GM18507 (cell line): ENCODE data around the gene FGF12.
"Not testable (repeated sequence)": the region's sequence is repeated elsewhere in the genome, so short reads cannot be mapped to it uniquely, and the experiment has no call there.

Experiments
- DNase-seq: peaks from one replicate; pipeline ENCODE4 v3.0.0; 2011; ENCODE audit warnings: low read depth; ENCODE audit not compliant: insufficient read length; ENCODE audit errors: extremely low spot score
- FAIRE-seq: peaks from 2 replicates; lab custom pipeline; 2011; peaks lifted over from hg19 to GRCh38; lab: Jason Lieb, UNC

FGF12 gene

DNA sequence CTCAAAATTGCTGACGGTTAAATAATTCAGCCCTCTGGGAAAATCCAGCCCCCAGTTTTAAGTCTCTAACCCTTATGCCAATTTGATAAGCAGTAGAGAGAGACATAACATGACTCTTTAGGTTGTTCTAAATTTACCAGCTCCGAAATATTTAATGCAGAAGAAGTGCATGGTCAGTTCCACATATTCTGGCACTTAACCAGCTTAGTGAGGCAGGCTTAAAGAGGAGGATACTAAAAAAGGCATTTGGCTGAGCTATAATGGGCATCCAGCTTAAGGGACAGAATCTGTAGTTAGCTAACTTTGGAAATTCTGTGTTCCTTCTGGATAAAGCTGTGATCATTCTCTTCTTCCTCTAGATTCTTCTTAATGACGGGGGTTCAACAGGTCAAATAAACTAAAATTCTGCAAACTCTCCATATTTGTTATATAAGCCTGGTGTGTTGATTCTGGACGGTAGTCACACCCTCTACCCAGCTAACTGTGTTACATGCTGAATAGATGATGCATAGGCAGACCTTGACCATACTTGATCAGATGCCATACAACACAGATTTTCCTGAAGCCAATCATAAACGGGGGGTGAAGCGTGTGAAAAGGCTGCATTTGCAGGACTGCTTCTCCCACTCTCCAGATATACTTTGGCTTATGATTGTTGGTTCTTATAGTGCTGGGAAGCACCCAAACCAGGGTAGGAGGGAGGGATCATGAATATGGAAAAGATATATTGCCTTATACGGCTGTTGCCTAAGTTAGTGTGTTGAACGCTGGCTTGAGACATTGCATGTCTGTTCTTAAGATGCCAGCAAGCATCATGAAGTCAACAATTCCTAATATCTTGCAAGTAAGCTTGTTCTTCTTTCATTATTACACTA is 118.4 kb downstream of the FGF12 start:
- FAIRE-seq (no peak), DNase-seq (no peak)

- DNase-seq, result no peak
- FAIRE-seq, result no peak
These were observed 119.5 kb downstream of the FGF12 start for GRCh38 chr3:192607798-192608197.

GRCh38 chr3:192597913-192598312 is 129.4 kb downstream of the FGF12 start:
- no peak for FAIRE-seq
- no peak for DNase-seq

DNA sequence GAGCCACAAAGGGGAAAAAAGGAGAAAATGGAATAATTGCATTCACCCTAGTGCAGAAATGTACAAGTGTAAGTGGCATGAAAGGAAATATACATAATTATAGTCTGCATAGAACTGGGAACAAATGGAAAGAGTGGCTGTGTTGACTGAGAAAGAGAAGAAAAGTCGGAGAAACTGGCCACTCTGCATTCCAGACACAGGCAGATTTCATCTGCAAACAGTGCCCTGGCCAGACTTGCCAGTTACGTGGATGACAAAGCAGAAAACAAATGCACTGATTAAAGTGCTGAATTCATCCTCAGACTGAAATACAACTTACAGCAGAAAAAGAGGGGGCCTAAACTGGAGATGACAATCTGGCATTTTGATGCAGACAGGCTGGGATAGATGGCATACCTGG is 129.8 kb downstream of the FGF12 start:
- no peak for DNase-seq
- no peak for FAIRE-seq

DNA sequence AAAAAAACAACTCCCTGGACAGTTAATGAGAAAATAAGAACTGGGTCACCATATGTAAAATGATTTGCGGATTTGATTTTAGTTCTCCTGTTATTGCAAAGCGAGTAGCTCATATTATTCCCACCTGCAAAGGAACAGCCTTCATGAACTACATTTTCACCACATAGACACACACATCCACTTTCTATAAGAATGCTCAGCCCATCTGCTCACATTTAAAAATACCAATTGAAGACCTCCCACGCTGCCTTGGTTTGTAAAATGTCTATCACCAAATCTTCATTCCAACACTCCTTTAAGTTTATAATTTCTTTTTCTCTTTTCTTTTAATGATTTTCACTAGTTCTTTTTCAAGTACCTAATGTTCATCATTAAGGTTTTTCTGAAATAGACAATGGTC is 148.6 kb downstream of the FGF12 start:
- FAIRE-seq, result no peak
- no peak for DNase-seq

- DNase-seq, result no peak
- FAIRE-seq, result no peak
These were observed 149.5 kb downstream of the FGF12 start for GRCh38 chr3:192577811-192578210.

- DNase-seq (no peak), FAIRE-seq (no peak)
These were observed 150.1 kb downstream of the FGF12 start for GRCh38 chr3:192577271-192577670.

DNA sequence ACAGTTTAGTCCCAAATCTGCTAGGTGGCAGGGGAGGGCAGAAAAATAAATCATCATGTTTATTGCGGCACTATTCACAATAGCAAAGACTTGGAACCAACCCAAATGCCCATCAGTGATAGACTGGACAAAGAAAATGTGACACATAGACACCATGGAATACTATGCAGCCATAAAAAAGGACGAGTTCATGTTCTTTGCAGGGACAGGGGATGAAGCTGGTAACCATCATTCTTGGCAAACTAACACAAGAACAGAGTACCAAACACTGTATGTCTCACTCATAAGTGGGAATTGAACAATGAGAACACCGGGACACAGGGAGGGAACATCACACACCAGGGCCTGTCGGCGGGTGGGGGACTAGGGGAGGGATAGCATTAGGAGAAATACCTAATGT is 150.6 kb downstream of the FGF12 start:
- FAIRE-seq, result not testable (repeated sequence)

GRCh38 chr3:192575879-192576506 is 151.3 kb downstream of the FGF12 start:
- FAIRE-seq (no peak), DNase-seq (no peak)

More for the DNA sequence above, 150.6 kb downstream of the FGF12 start:
- DNase-seq, result not testable (repeated sequence)

DNA sequence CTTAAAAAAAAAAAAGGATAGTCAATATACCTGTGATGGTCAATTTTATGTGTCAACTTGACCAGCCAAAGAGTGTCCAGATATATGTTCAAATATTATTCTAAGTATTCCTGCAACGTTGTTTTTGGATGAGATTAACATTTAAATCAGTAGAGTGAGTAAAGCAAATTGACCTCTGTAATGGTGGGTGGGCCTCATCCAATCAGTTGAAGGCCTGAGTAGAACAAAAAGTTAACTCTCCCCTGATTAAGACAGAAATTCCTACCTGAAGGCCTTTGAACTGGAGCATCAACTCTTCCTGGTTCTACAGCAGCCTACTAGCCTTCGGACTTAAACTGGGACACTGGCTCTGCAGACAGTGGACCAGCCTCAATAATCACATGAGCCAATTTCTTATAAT is 154.1 kb downstream of the FGF12 start:
- no peak for FAIRE-seq
- DNase-seq, result no peak

- no peak for FAIRE-seq
- DNase-seq, result no peak
These were observed 156.2 kb downstream of the FGF12 start for GRCh38 chr3:192570821-192571791.

GRCh38 chr3:192570315-192570714 is 157.0 kb downstream of the FGF12 start:
- no peak for DNase-seq
- no peak for FAIRE-seq

DNA sequence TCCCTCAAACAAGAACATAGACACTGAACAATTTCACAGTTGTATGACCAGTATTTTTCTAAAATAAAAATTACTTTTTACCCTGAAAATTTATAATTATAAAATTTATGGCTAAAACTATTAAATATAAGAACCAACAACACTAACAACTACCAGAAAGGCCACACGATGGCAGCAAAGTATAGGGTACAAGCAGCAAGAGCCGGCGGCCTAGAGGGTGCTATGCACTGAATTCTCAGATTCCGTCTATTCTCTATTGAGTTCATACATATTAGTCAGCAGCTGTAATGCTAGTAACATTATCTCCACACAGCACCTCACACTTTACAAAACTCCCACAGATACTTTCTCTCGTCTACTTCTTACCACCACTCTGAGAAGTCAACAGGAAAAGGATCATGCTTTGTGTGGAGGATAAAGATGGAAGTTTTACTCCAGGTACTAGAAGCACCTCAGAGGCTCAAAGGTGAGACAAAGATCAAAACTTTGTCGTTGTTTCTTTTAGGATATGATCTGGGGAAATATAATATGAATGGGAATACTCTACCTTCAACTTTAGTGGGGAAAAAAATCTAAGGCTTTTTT is 160.5 kb downstream of the FGF12 start:
- FAIRE-seq (peak; percentile 76), DNase-seq (peak; percentile 9)

DNA sequence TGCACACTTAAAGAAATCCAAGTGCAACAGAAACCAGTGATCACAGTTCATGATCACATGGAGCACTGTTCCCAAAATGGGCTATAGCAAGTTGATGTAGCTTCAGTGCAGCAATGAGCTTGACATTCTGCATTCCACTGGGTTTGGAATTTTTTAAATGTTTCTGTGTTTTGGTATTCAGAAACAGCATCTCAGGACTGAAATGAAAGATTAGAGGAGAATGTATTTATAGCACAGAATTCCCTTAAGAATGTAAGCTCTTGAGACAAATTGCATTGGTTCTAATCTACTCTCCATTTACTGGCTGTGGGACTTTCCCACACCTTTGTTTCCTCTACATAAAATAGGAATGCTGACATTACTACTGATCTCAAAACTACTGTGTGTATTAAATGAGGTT is 162.7 kb downstream of the FGF12 start:
- DNase-seq (no peak), FAIRE-seq (no peak)

DNA sequence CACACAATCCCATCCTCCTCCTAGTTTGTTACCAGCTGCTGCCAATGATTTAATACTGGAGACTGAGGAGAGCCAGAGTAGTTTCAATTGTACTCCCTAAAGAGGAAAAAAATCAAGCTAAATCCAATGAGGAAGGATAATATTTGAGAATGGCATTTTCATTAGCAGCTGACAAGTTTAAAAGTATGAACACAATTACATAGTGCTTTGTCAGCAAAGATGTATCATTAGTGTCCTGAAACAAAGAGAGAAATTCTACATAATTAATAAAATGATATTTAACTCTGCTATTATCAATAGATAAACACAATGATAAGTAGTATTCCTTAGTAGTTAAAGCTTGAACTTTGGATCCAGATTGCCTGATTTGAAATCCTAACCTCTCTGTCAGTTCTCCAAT is 163.9 kb downstream of the FGF12 start:
- no peak for DNase-seq
- FAIRE-seq, result no peak

DNA sequence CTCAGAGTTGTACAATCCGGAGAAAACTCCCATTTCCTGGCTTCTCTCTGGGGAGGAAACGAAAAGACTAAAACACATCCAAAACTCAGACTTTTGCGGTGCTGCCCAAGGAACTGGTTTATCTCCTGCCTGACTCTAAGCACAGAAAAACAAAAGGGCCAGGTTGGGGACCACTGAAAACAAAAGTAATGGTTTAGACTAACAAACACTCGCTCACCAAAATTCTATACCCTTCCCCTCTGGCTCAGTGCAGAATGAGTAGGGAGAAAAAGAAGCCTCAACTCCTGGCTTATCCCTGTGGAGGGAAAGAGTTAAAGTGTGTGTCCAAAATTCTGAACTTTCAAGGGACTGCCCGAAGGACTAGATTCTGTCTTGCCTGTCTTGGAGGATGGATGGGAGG is 173.6 kb downstream of the FGF12 start:
- FAIRE-seq, result no peak

DNA sequence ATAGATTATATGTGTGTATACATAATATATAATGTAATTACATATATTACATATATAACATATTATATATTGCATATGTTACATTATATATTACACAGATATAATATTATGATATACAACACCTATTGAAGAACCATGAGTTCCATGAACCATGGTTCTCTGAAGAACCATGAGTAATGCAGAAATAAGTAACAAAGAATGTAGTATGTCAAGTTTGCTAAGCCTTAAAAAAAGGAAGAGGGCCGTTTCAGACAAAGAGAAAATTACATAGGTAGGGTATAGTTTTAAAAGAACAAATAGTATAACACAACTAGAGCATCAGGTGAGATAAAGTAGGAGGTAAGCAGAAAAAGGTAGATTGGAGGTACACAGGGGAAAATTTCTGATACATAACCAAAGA is 177.0 kb downstream of the FGF12 start:
- DNase-seq (no peak), FAIRE-seq (no peak)

More for the DNA sequence above, 173.6 kb downstream of the FGF12 start:
- DNase-seq, result no peak

GRCh38 chr3:192545333-192545732 is 182.0 kb downstream of the FGF12 start:
- DNase-seq (no peak), FAIRE-seq (no peak)

- FAIRE-seq (no peak), DNase-seq (no peak)
These were observed 184.2 kb downstream of the FGF12 start for GRCh38 chr3:192543163-192543562.

- FAIRE-seq, result no peak
- no peak for DNase-seq
These were observed 210.5 kb downstream of the FGF12 start for GRCh38 chr3:192516820-192517219.
